ENCODE data around the gene CARS2.

GRCh38 chr13:110639935-110640334 is 66.0 kb downstream of the CARS2 start:
- TF ChIP-seq POLR2A (IDR thresholded peaks at IDR 0.05): no peak
- TF ChIP-seq, protein P1, sequence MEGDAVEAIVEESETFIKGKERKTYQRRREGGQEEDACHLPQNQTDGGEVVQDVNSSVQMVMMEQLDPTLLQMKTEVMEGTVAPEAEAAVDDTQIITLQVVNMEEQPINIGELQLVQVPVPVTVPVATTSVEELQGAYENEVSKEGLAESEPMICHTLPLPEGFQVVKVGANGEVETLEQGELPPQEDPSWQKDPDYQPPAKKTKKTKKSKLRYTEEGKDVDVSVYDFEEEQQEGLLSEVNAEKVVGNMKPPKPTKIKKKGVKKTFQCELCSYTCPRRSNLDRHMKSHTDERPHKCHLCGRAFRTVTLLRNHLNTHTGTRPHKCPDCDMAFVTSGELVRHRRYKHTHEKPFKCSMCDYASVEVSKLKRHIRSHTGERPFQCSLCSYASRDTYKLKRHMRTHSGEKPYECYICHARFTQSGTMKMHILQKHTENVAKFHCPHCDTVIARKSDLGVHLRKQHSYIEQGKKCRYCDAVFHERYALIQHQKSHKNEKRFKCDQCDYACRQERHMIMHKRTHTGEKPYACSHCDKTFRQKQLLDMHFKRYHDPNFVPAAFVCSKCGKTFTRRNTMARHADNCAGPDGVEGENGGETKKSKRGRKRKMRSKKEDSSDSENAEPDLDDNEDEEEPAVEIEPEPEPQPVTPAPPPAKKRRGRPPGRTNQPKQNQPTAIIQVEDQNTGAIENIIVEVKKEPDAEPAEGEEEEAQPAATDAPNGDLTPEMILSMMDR (IDR thresholded peaks at IDR 0.05): no peak
